ENCODE results near the gene PRDX4. TPM values are rescaled to one million over a fixed set of nuclear protein-coding genes. Genes with fewer than 3 reads are reported as not detected.

Gene PRDX4
- total RNA-seq, 4 donors from 2014 or later, result 64.5 to 146 (median 109) TPM

- no peak for DNase-seq
- intact Hi-C loops (cut with DNase I), result no loop called here
- peaks cover 0 to 9% of the 10 kb centered on the region in 2 donors for H3K36me3 ChIP-seq
Measured at GRCh38 chrX:23727206-23727605, 59.9 kb downstream of the PRDX4 start.

GRCh38 chrX:23729214-23729613 is 61.9 kb downstream of the PRDX4 start:
- H3K36me3 ChIP-seq, result peaks cover 0 to 9% of the 10 kb centered on the region in 2 donors
- TF ChIP-seq POLR2A (IDR thresholded peaks at IDR 0.05), result no peak
- TF ChIP-seq CTCF (IDR thresholded peaks at IDR 0.05), result no peak
- 86 to 100% methylated on average over 1 of the region's 1 CpG for WGBS, 2 donors

More at GRCh38 chrX:23727206-23727605, 59.9 kb downstream of the PRDX4 start:
- Histone ChIP-seq H3K9me3 (no peaks in the 10 kb centered on the region), H3K27ac (no peak overlapping the region), H3K4me1 (no peaks in the 10 kb centered on the region), H3K4me3 (replicated peaks in 1 of 3) (no peak overlapping the region), H3K27me3 (no peaks in the 10 kb centered on the region)
- WGBS, 2 donors, result 86 to 93% methylated on average over 1 to 3 of the region's 3 CpGs
- no peak for TF ChIP-seq CTCF (IDR thresholded peaks at IDR 0.05)
- no peak for TF ChIP-seq POLR2A (IDR thresholded peaks at IDR 0.05)

GRCh38 chrX:23731951-23732350 is 64.7 kb downstream of the PRDX4 start:
- Histone ChIP-seq H3K36me3 (peaks cover 0 to 9% of the 10 kb centered on the region in 2 donors), H3K4me3 (replicated peaks in 1 of 3) (no peak overlapping the region), H3K4me1 (no peaks in the 10 kb centered on the region), H3K9me3 (no peaks in the 10 kb centered on the region), H3K27ac (no peak overlapping the region), H3K27me3 (no peaks in the 10 kb centered on the region)
- intact Hi-C loops (cut with DNase I), result no loop called here
- WGBS, 2 donors, result 85 to 90% methylated on average over 1 of the region's 1 CpG
- DNase-seq, result no peak
- TF ChIP-seq POLR2A (IDR thresholded peaks at IDR 0.05), result no peak
- TF ChIP-seq CTCF (IDR thresholded peaks at IDR 0.05), result no peak

More at GRCh38 chrX:23729214-23729613, 61.9 kb downstream of the PRDX4 start:
- no peaks in the 10 kb centered on the region for H3K27me3 ChIP-seq
- no peaks in the 10 kb centered on the region for H3K9me3 ChIP-seq
- H3K27ac ChIP-seq, result no peak overlapping the region
- intact Hi-C loops (cut with DNase I), result no loop called here
- no peak overlapping the region for H3K4me3 ChIP-seq (replicated peaks in 1 of 3)
- no peaks in the 10 kb centered on the region for H3K4me1 ChIP-seq
- no peak for DNase-seq

GRCh38 chrX:23732704-23733103 is 65.4 kb downstream of the PRDX4 start:
- TF ChIP-seq CTCF (IDR thresholded peaks at IDR 0.05) (no peak), POLR2A (IDR thresholded peaks at IDR 0.05) (no peak)
- Histone ChIP-seq H3K36me3 (peaks cover 0 to 9% of the 10 kb centered on the region in 2 donors), H3K4me3 (replicated peaks in 1 of 3) (no peak overlapping the region), H3K9me3 (no peaks in the 10 kb centered on the region), H3K27ac (no peak overlapping the region), H3K27me3 (no peaks in the 10 kb centered on the region), H3K4me1 (no peaks in the 10 kb centered on the region)
- DNase-seq, result no peak
- 90 to 99% methylated on average over 5 of the region's 5 CpGs for WGBS, 2 donors
- intact Hi-C loops (cut with DNase I), result no loop called here

Other genes with a start within 250 kb of the PRDX4 start
- gene ACOT9, start 75.8 kb downstream of the PRDX4 start, total RNA-seq, result 10 to 100 TPM; 50.1 to 73.9 (median 62.8) TPM
- 1,000 to 10,000 TPM in 1 of 4 donors, 100 to 1,000 TPM in 3; 768 to 1,187 (median 831) TPM for gene SAT1, start 115.7 kb downstream of the PRDX4 start, total RNA-seq
- 10 to 100 TPM; 12.6 to 34.8 (median 22.5) TPM for gene APOO, start 240.4 kb downstream of the PRDX4 start, total RNA-seq
- gene CXorf58, start 240.5 kb downstream of the PRDX4 start, total RNA-seq, result under 1 TPM in 1 of 4 donors, not detected in 3; 0.40 TPM

Data from thyroid gland (tissue), 4 donors.